Neuronal stem cell (in vitro differentiated cells): Measurements from ENCODE around the gene ATP11A.
"Not testable (repeated sequence)": the region's sequence is repeated elsewhere in the genome, so short reads cannot be mapped to it uniquely, and the experiment has no call there.

ENCODE experiments used
- DNase-seq: peaks from one replicate; pipeline ENCODE4 v3.0.0-alpha.2; 2013; ENCODE audit warnings: low spot score
- H2AFZ ChIP-seq: one replicate; pipeline ENCODE4 v1.6.1; 2013; ENCODE audit warnings: mild to moderate bottlenecking, low read length, inconsistent platforms
- H2AK5ac ChIP-seq: 2 replicates; pipeline ENCODE4 v1.6.1; 2013; ENCODE audit warnings: low read depth, mild to moderate bottlenecking, inconsistent platforms, low read length, moderate library complexity, mixed read lengths
- H2BK120ac ChIP-seq: 2 replicates; pipeline ENCODE4 v1.6.1; 2013; ENCODE audit warnings: low read depth, mild to moderate bottlenecking, inconsistent platforms, low read length, moderate library complexity, mixed read lengths
- H2BK12ac ChIP-seq: one replicate; pipeline ENCODE4 v1.6.1; 2013; ENCODE audit warnings: low read length, inconsistent platforms
- H2BK15ac ChIP-seq: 2 replicates; pipeline ENCODE4 v1.6.1; 2013; ENCODE audit warnings: mild to moderate bottlenecking, low read length, inconsistent platforms, mixed read lengths
- H2BK5ac ChIP-seq: one replicate; pipeline ENCODE4 v1.6.1; 2013; ENCODE audit warnings: inconsistent platforms, mild to moderate bottlenecking, low read length, moderate library complexity
- H3K14ac ChIP-seq: one replicate; pipeline ENCODE4 v1.6.1; 2013; ENCODE audit warnings: low read length, inconsistent platforms
- H3K18ac ChIP-seq: 2 replicates; pipeline ENCODE4 v1.6.1; 2013; ENCODE audit warnings: low read length, inconsistent platforms
- H3K23ac ChIP-seq: 2 replicates; pipeline ENCODE4 v1.6.1; 2013; ENCODE audit warnings: low read depth, mild to moderate bottlenecking, mixed read lengths, low read length, inconsistent platforms; ENCODE audit not compliant: poor library complexity
- H3K27ac ChIP-seq: replicated peaks from 3 replicates; pipeline ENCODE4 v1.5.1; 2013; ENCODE audit warnings: low read length, inconsistent platforms
- H3K27me3 ChIP-seq, 3 experiments: 2 replicates each; pipeline ENCODE4 v1.6.1; 2013; ENCODE audit warnings: low read length in 3 of 3, mild to moderate bottlenecking in 2 of 3, inconsistent platforms in 1 of 3, low read depth in 1 of 3, mixed read lengths in 1 of 3, moderate library complexity in 1 of 3; ENCODE audit not compliant: control insufficient read depth in 3 of 3, insufficient read depth in 3 of 3
- H3K36me3 ChIP-seq, 2 donors: replicated peaks in 1 of 2; 2 replicates each; pipeline ENCODE4 v1.6.1; 2013; ENCODE audit warnings: low read length in 2 of 2; ENCODE audit not compliant: control insufficient read depth in 2 of 2, insufficient read depth in 2 of 2
- H3K4ac ChIP-seq: 2 replicates; pipeline ENCODE4 v1.6.1; 2013; ENCODE audit warnings: inconsistent platforms, mild to moderate bottlenecking, low read length, moderate library complexity
- H3K4me1 ChIP-seq, 2 donors: 1 replicate in 1 of 2; 2 replicates in 1 of 2; pipeline ENCODE4 v1.6.1; 2013; ENCODE audit warnings: low read length in 2 of 2, low read depth in 1 of 2; ENCODE audit not compliant: control insufficient read depth in 2 of 2, insufficient read depth in 1 of 2
- H3K4me2 ChIP-seq: one replicate; pipeline ENCODE4 v1.6.1; 2013; ENCODE audit warnings: mild to moderate bottlenecking, low read length, inconsistent platforms; ENCODE audit not compliant: insufficient read depth, poor library complexity, severe bottlenecking
- H3K4me3 ChIP-seq, 2 donors: 2 replicates each; pipeline ENCODE4 v1.5.1; 2013; ENCODE audit warnings: low read length in 2 of 2, mild to moderate bottlenecking in 2 of 2, inconsistent platforms in 1 of 2, moderate library complexity in 1 of 2
- H3K79me1 ChIP-seq: one replicate; pipeline ENCODE4 v1.6.1; 2013; ENCODE audit warnings: low read depth, mild to moderate bottlenecking, inconsistent platforms, low read length, moderate library complexity
- H3K9ac ChIP-seq: one replicate; pipeline ENCODE4 v1.6.1; 2013; ENCODE audit warnings: mild to moderate bottlenecking, low read depth, low read length, inconsistent platforms; ENCODE audit not compliant: poor library complexity
- H3K9me3 ChIP-seq, 2 donors: replicated peaks in 1 of 2; 2 replicates each; pipeline versions ENCODE3 to v1.6.1; 2013; ENCODE audit warnings: low read length in 2 of 2, mild to moderate bottlenecking in 2 of 2, inconsistent platforms in 1 of 2, low read depth in 1 of 2, mixed read lengths in 1 of 2, moderate library complexity in 1 of 2; ENCODE audit not compliant: control insufficient read depth in 2 of 2, insufficient read depth in 1 of 2
- H4K8ac ChIP-seq: one replicate; pipeline ENCODE4 v1.6.1; 2013; ENCODE audit warnings: low read depth, mild to moderate bottlenecking, inconsistent platforms, low read length, moderate library complexity
- H4K91ac ChIP-seq: one replicate; pipeline ENCODE4 v1.6.1; 2013; ENCODE audit warnings: low read length, low read depth, mild to moderate bottlenecking, inconsistent platforms; ENCODE audit not compliant: poor library complexity
- WGBS, 2 donors: extraction: QIAGEN DNeasy Blood & Tissue Kit; methylation state at CpG; one replicate each; pipeline ENCODE4 v1.1.7; 2013; ENCODE audit warnings: missing lambda C conversion rate in 2 of 2, mixed read lengths in 1 of 2; ENCODE audit not compliant: insufficient read length in 2 of 2, insufficient replicate concordance in 1 of 2; ENCODE audit errors: extremely low coverage in 2 of 2; 5-methylcytosine and 5-hydroxymethylcytosine counted together

The ATP11A gene

GRCh38 chr13:112881656-112882554, 192.1 kb downstream of the ATP11A start:
- no peak for DNase-seq
- no peak overlapping the region for H4K8ac ChIP-seq
- H3K18ac ChIP-seq: peak overlapping the region; percentile 59
- H2BK15ac ChIP-seq: no peak overlapping the region
- no peak overlapping the region for H3K4ac ChIP-seq
- H3K27me3 ChIP-seq: no peaks in the 10 kb centered on the region
- no peak overlapping the region for H3K27ac ChIP-seq
- H2BK120ac ChIP-seq: peak overlapping the region; percentile 62
- H4K91ac ChIP-seq: no peak overlapping the region
- no peak overlapping the region for H2BK12ac ChIP-seq
- no peak overlapping the region for H2AFZ ChIP-seq
- H3K9me3 ChIP-seq: peaks cover 0 to 3% of the 10 kb centered on the region in 2 donors
- no peak overlapping the region for H3K4me2 ChIP-seq
- H3K14ac ChIP-seq: no peak overlapping the region
- no peak overlapping the region for H2AK5ac ChIP-seq
- peaks cover 2% of the 10 kb centered on the region for H3K79me1 ChIP-seq
- peak overlapping the region; percentile 77 for H3K23ac ChIP-seq
- peaks cover 17 to 38% of the 10 kb centered on the region in 2 donors for H3K36me3 ChIP-seq
- H3K4me3 ChIP-seq: no peak overlapping the region
- no peak overlapping the region for H3K9ac ChIP-seq
- H2BK5ac ChIP-seq: peak overlapping the region; percentile 41
- WGBS, 2 donors: no CpG with 5 or more reads among the region's 35 CpGs
- peaks cover 2 to 10% of the 10 kb centered on the region in 2 donors for H3K4me1 ChIP-seq

- Histone ChIP-seq H3K4me3 (no peak overlapping the region), H3K4me1 (peaks cover 2 to 7% of the 10 kb centered on the region in 2 donors), H2BK15ac (no peak overlapping the region), H3K4ac (no peak overlapping the region), H3K4me2 (no peak overlapping the region), H3K18ac (peak overlapping the region; percentile 49), H3K27ac (no peak overlapping the region), H2AK5ac (no peak overlapping the region), H4K8ac (no peak overlapping the region), H4K91ac (no peak overlapping the region), H3K36me3 (peaks cover 14 to 36% of the 10 kb centered on the region in 2 donors), H3K27me3 (no peaks in the 10 kb centered on the region), H3K9ac (no peak overlapping the region), H3K79me1 (peaks cover 2% of the 10 kb centered on the region), H3K9me3 (peaks cover 0 to 3% of the 10 kb centered on the region in 2 donors), H2BK120ac (no peak overlapping the region), H2BK12ac (no peak overlapping the region), H3K14ac (no peak overlapping the region), H3K23ac (peak overlapping the region; percentile 77), H2AFZ (no peak overlapping the region), H2BK5ac (no peak overlapping the region)
- 100% methylated on average over 1 of the region's 34 CpGs; no CpG with 5 or more reads in 1 of the 2 donors for WGBS, 2 donors
- no peak for DNase-seq
Observed at GRCh38 chr13:112882555-112883024, 192.8 kb downstream of the ATP11A start.

DNA sequence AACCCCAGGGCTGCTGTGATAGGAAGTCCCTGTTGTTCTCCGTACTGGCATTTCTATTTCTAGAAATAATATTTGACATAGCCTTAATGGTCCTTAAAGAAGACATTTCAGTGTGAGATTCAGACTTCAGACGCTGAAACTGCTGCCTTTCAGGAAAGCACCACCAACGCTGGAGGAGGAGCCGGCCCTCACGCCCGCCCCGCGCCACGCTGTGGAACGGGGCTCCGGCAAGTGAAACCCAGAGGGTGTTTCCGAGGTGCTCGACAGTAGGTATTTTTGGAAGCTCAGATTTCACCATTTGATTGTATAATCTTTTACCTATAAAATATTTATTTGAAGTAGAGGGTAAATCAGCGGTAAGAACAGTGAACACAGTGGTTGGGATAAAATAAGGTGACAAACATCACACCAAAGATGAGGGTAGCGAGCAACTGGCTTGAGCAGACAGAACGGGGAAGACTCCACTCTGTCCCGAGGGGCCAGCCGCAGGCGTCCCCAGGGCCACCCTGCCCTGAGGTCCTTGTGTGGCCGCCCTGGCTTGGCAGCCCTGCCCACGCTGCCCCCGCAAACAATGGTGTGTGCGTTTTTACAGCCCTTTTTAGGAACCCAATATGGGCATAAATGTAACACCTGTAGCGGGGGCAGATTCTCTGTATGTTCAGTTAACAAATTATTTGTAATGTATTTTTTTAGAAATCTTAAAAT, 193.6 kb downstream of the ATP11A start:
- Histone ChIP-seq H3K27ac (no peak overlapping the region), H2BK15ac (no peak overlapping the region), H3K36me3 (peaks cover 10 to 32% of the 10 kb centered on the region in 2 donors), H3K27me3 (no peaks in the 10 kb centered on the region), H4K91ac (no peak overlapping the region), H3K4me2 (no peak overlapping the region), H3K79me1 (peaks cover 2% of the 10 kb centered on the region), H2BK12ac (no peak overlapping the region), H3K14ac (no peak overlapping the region), H3K9ac (no peak overlapping the region), H2AFZ (no peak overlapping the region), H2BK5ac (no peak overlapping the region), H3K4ac (no peak overlapping the region), H3K4me1 (peaks cover 2 to 10% of the 10 kb centered on the region in 2 donors), H4K8ac (no peak overlapping the region), H2AK5ac (no peak overlapping the region), H3K23ac (no peak overlapping the region), H2BK120ac (no peak overlapping the region), H3K9me3 (peaks cover 0 to 3% of the 10 kb centered on the region in 2 donors), H3K4me3 (no peak overlapping the region), H3K18ac (no peak overlapping the region)
- no peak for DNase-seq
- WGBS, 2 donors: no CpG with 5 or more reads among the region's 24 CpGs

- not testable (repeated sequence) for H2AFZ ChIP-seq, H2AK5ac ChIP-seq, H2BK120ac ChIP-seq, H3K4me1 ChIP-seq, H3K9ac ChIP-seq, H3K9me3 ChIP-seq, H3K14ac ChIP-seq, H2BK12ac ChIP-seq, H3K23ac ChIP-seq, DNase-seq, H4K8ac ChIP-seq, H3K27ac ChIP-seq, H3K27me3 ChIP-seq, H2BK5ac ChIP-seq, H4K91ac ChIP-seq, H3K4ac ChIP-seq, H3K79me1 ChIP-seq, H3K18ac ChIP-seq, H3K4me2 ChIP-seq, H3K4me3 ChIP-seq, H2BK15ac ChIP-seq
- H3K36me3 ChIP-seq: peaks cover 5 to 27% of the 10 kb centered on the region in 2 donors
- no CpG with 5 or more reads among the region's 13 CpGs for WGBS, 2 donors
Observed at GRCh38 chr13:112884700-112885099, 194.9 kb downstream of the ATP11A start.
